GM06990 (cell line): ENCODE data around the gene GNAS.

Experiments used
- DNase-seq: peaks from one replicate; pipeline ENCODE4 v3.0.0-alpha.2; 2011; ENCODE audit not compliant: insufficient read length; ENCODE audit errors: extremely low read depth
- H3K27me3 ChIP-seq: replicated peaks from 2 replicates; pipeline ENCODE4 v1.6.0; 2011; ENCODE audit warnings: low read length; ENCODE audit not compliant: control insufficient read depth, insufficient read depth
- H3K36me3 ChIP-seq: 2 replicates; pipeline ENCODE4 v1.5.1; 2011; ENCODE audit warnings: low read length; ENCODE audit not compliant: control insufficient read depth, insufficient read depth
- H3K4me3 ChIP-seq: replicated peaks from 2 replicates; pipeline ENCODE4 v1.5.1; 2011; ENCODE audit warnings: low read depth, mild to moderate bottlenecking, control low read depth, low read length
- CTCF ChIP-seq: IDR thresholded peaks from 2 replicates; pipeline ENCODE4 v1.5.1; 2011; ENCODE audit warnings: low read length, control low read depth, mild to moderate bottlenecking, inconsistent platforms; ENCODE audit not compliant: insufficient read depth, poor library complexity, severe bottlenecking

Gene GNAS

GRCh38 chr20:58863044-58863790 is 10.7 kb downstream of the GNAS start:
- no peak for TF ChIP-seq CTCF
- no peak for DNase-seq
- H3K4me3 ChIP-seq: no peak overlapping the region
- no peaks in the 10 kb centered on the region; the same call in 1 of the 2 replicates for H3K27me3 ChIP-seq
- no peaks in the 10 kb centered on the region for H3K36me3 ChIP-seq

- no peak for DNase-seq
- H3K36me3 ChIP-seq: no peaks in the 10 kb centered on the region
- H3K27me3 ChIP-seq: no peaks in the 10 kb centered on the region
- H3K4me3 ChIP-seq: no peak overlapping the region
- peak; percentile 49 for TF ChIP-seq CTCF
These were observed 11.8 kb downstream of the GNAS start for GRCh38 chr20:58864346-58864745.

GRCh38 chr20:58865843-58866242 is 13.3 kb downstream of the GNAS start:
- H3K27me3 ChIP-seq: no peaks in the 10 kb centered on the region
- H3K4me3 ChIP-seq: no peak overlapping the region
- no peaks in the 10 kb centered on the region for H3K36me3 ChIP-seq
- no peak for TF ChIP-seq CTCF
- no peak for DNase-seq

GRCh38 chr20:58867211-58867610 is 14.7 kb downstream of the GNAS start:
- no peak for TF ChIP-seq CTCF
- H3K27me3 ChIP-seq: no peaks in the 10 kb centered on the region
- H3K4me3 ChIP-seq: no peak overlapping the region
- H3K36me3 ChIP-seq: no peaks in the 10 kb centered on the region
- no peak for DNase-seq

GRCh38 chr20:58868795-58869194 is 16.3 kb downstream of the GNAS start:
- no peaks in the 10 kb centered on the region for H3K36me3 ChIP-seq
- no peak for DNase-seq
- no peak overlapping the region for H3K4me3 ChIP-seq
- TF ChIP-seq CTCF: peak; percentile 29
- H3K27me3 ChIP-seq: no peaks in the 10 kb centered on the region
